Measurements from ENCODE around the gene RANBP3.

RANBP3 gene

GRCh38 chr19:5925830-5926427 lies 52.0 kb downstream of the RANBP3 start:
- no peak overlapping the region for H3K4me3 ChIP-seq (ENCODE audit: low read depth, low read length)
- no peak overlapping the region for H3K4ac ChIP-seq (ENCODE audit: low read depth, low read length)
- no peak overlapping the region for H4K91ac ChIP-seq (ENCODE audit: low read depth, low read length)
- no peak overlapping the region for H2BK12ac ChIP-seq (ENCODE audit: low read length)
- DNase-seq: no peak
- H3K79me1 ChIP-seq (ENCODE audit: low read length): no peaks in the 10 kb centered on the region
- no peak overlapping the region for H2BK120ac ChIP-seq (ENCODE audit: insufficient read depth, low read length, poor library complexity)
- H3K27ac ChIP-seq (ENCODE audit: low read depth, low read length): no peak overlapping the region
- no peak overlapping the region for H2AK5ac ChIP-seq (ENCODE audit: low read length)
- H2AFZ ChIP-seq (ENCODE audit: insufficient read depth, low read length, poor library complexity): no peak overlapping the region
- no CpG with 5 or more reads among the region's 18 CpGs for WGBS (ENCODE audit: extremely low coverage, insufficient coverage, insufficient read length)
- H4K12ac ChIP-seq (ENCODE audit: low read depth, low read length): no peak overlapping the region
- H3K36me3 ChIP-seq (ENCODE audit: control insufficient read depth in 1 of 2, insufficient read depth in 2 of 2, low read length in 2 of 2): peaks cover 86 to 89% of the 10 kb centered on the region in 2 experiments
- no peak overlapping the region for H3K4me2 ChIP-seq (ENCODE audit: low read length)
- no peak overlapping the region for H3K23ac ChIP-seq (ENCODE audit: low read length)
- no peak overlapping the region for H4K8ac ChIP-seq (ENCODE audit: low read depth, low read length)
- H3K4me1 ChIP-seq (ENCODE audit: control insufficient read depth in 1 of 2, insufficient read depth in 2 of 2, low read length in 2 of 2): no peaks in the 10 kb centered on the region
- H3K27me3 ChIP-seq (ENCODE audit: insufficient read depth, low read length): no peaks in the 10 kb centered on the region
- no peak overlapping the region for H2BK5ac ChIP-seq (ENCODE audit: low read depth, low read length, poor library complexity)
- no peak overlapping the region for H3K9ac ChIP-seq (ENCODE audit: low read length)
- H3K9me3 ChIP-seq (ENCODE audit: insufficient read depth, low read depth, low read length): no peaks in the 10 kb centered on the region
- H3K18ac ChIP-seq (ENCODE audit: low read length): no peak overlapping the region
- H3K79me2 ChIP-seq (ENCODE audit: control insufficient read depth, insufficient read depth, low read length, poor library complexity): no peaks in the 10 kb centered on the region
- no peak overlapping the region for H3K14ac ChIP-seq (ENCODE audit: low read length)

GRCh38 chr19:5923356-5923755 lies 54.6 kb downstream of the RANBP3 start:
- Histone ChIP-seq H3K23ac (ENCODE audit: low read length) (no peak overlapping the region), H4K12ac (ENCODE audit: low read depth, low read length) (no peak overlapping the region), H3K18ac (ENCODE audit: low read length) (no peak overlapping the region), H3K79me2 (ENCODE audit: control insufficient read depth, insufficient read depth, low read length, poor library complexity) (no peaks in the 10 kb centered on the region), H4K8ac (ENCODE audit: low read depth, low read length) (no peak overlapping the region), H4K91ac (ENCODE audit: low read depth, low read length) (no peak overlapping the region), H3K27ac (ENCODE audit: low read depth, low read length) (no peak overlapping the region), H3K4me2 (ENCODE audit: low read length) (no peak overlapping the region), H3K14ac (ENCODE audit: low read length) (no peak overlapping the region), H3K4me1 (ENCODE audit: control insufficient read depth in 1 of 2, insufficient read depth in 2 of 2, low read length in 2 of 2) (no peaks in the 10 kb centered on the region), H3K9me3 (ENCODE audit: insufficient read depth, low read depth, low read length) (no peaks in the 10 kb centered on the region), H2BK120ac (ENCODE audit: insufficient read depth, low read length, poor library complexity) (no peak overlapping the region), H3K79me1 (ENCODE audit: low read length) (no peaks in the 10 kb centered on the region), H2AK5ac (ENCODE audit: low read length) (no peak overlapping the region), H3K4ac (ENCODE audit: low read depth, low read length) (no peak overlapping the region), H2BK12ac (ENCODE audit: low read length) (no peak overlapping the region), H3K27me3 (ENCODE audit: insufficient read depth, low read length) (no peaks in the 10 kb centered on the region), H2BK5ac (ENCODE audit: low read depth, low read length, poor library complexity) (no peak overlapping the region), H3K9ac (ENCODE audit: low read length) (no peak overlapping the region), H3K36me3 (ENCODE audit: control insufficient read depth in 1 of 2, insufficient read depth in 2 of 2, low read length in 2 of 2) (peaks cover 80 to 85% of the 10 kb centered on the region in 2 experiments), H3K4me3 (ENCODE audit: low read depth, low read length) (no peak overlapping the region), H2AFZ (ENCODE audit: insufficient read depth, low read length, poor library complexity) (no peak overlapping the region)
- DNase-seq: no peak
- WGBS (ENCODE audit: extremely low coverage, insufficient coverage, insufficient read length): no CpG with 5 or more reads among the region's 16 CpGs

- Histone ChIP-seq H3K18ac (ENCODE audit: low read length) (no peak overlapping the region), H2BK12ac (ENCODE audit: low read length) (no peak overlapping the region), H2AK5ac (ENCODE audit: low read length) (no peak overlapping the region), H3K4ac (ENCODE audit: low read depth, low read length) (no peak overlapping the region), H3K4me2 (ENCODE audit: low read length) (no peak overlapping the region), H3K14ac (ENCODE audit: low read length) (no peak overlapping the region), H3K23ac (ENCODE audit: low read length) (no peak overlapping the region), H3K27ac (ENCODE audit: low read depth, low read length) (no peak overlapping the region), H3K27me3 (ENCODE audit: insufficient read depth, low read length) (no peaks in the 10 kb centered on the region), H3K79me1 (ENCODE audit: low read length) (no peaks in the 10 kb centered on the region), H4K12ac (ENCODE audit: low read depth, low read length) (no peak overlapping the region), H3K9me3 (ENCODE audit: insufficient read depth, low read depth, low read length) (no peaks in the 10 kb centered on the region), H2AFZ (ENCODE audit: insufficient read depth, low read length, poor library complexity) (no peak overlapping the region), H4K91ac (ENCODE audit: low read depth, low read length) (no peak overlapping the region), H3K9ac (ENCODE audit: low read length) (no peak overlapping the region), H2BK120ac (ENCODE audit: insufficient read depth, low read length, poor library complexity) (no peak overlapping the region), H3K4me3 (ENCODE audit: low read depth, low read length) (no peak overlapping the region), H4K8ac (ENCODE audit: low read depth, low read length) (no peak overlapping the region), H3K4me1 (ENCODE audit: control insufficient read depth in 1 of 2, insufficient read depth in 2 of 2, low read length in 2 of 2) (no peaks in the 10 kb centered on the region), H3K36me3 (ENCODE audit: control insufficient read depth in 1 of 2, insufficient read depth in 2 of 2, low read length in 2 of 2) (peaks cover 79 to 85% of the 10 kb centered on the region in 2 experiments), H3K79me2 (ENCODE audit: control insufficient read depth, insufficient read depth, low read length, poor library complexity) (no peaks in the 10 kb centered on the region), H2BK5ac (ENCODE audit: low read depth, low read length, poor library complexity) (no peak overlapping the region)
- no peak for DNase-seq
- no CpG with 5 or more reads among the region's 12 CpGs for WGBS (ENCODE audit: extremely low coverage, insufficient coverage, insufficient read length)
Observed at GRCh38 chr19:5922161-5922545, 55.8 kb downstream of the RANBP3 start.

DNA sequence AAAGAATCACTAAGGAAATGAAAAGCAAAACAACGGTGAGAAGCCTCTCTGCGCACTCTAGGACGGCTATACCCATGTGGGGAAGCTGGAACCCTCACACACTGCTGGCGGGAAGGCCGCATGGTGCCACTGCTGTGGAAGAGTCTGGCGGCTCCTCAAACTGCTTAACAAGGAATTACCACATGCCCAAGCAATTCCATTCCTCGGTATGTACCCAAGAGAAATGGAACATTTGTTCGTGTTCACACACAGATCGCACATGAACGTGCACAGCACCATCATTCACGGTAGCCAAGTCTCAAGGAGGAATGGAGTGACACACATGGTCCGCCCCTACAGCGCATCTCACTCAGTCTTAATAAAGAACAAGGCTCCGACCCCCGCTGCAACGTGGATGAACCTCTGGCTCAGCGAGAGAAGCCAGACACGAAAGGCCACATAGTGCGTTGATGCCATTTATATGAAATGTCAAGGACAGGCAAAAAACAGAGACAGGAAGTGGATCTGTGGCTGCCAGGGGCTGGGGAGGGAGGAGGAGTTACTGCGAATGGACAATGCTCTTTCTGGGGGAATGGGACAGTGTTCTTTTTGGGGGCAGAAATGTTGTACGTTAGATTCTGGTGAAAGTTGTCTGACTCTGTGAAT lies 56.3 kb downstream of the RANBP3 start:
- no peaks in the 10 kb centered on the region for H3K27me3 ChIP-seq (ENCODE audit: insufficient read depth, low read length)
- no peak overlapping the region for H3K4me2 ChIP-seq (ENCODE audit: low read length)
- no peak overlapping the region for H4K91ac ChIP-seq (ENCODE audit: low read depth, low read length)
- H3K4me1 ChIP-seq (ENCODE audit: control insufficient read depth in 1 of 2, insufficient read depth in 2 of 2, low read length in 2 of 2): peaks cover 0 to under 1% of the 10 kb centered on the region in 2 experiments
- no peak overlapping the region for H3K4ac ChIP-seq (ENCODE audit: low read depth, low read length)
- no peak overlapping the region for H2AFZ ChIP-seq (ENCODE audit: insufficient read depth, low read length, poor library complexity)
- H3K79me2 ChIP-seq (ENCODE audit: control insufficient read depth, insufficient read depth, low read length, poor library complexity): no peaks in the 10 kb centered on the region
- H4K12ac ChIP-seq (ENCODE audit: low read depth, low read length): no peak overlapping the region
- H3K9ac ChIP-seq (ENCODE audit: low read length): no peak overlapping the region
- DNase-seq: no peak
- no peak overlapping the region for H2BK12ac ChIP-seq (ENCODE audit: low read length)
- no peaks in the 10 kb centered on the region for H3K79me1 ChIP-seq (ENCODE audit: low read length)
- peaks cover 79 to 85% of the 10 kb centered on the region in 2 experiments for H3K36me3 ChIP-seq (ENCODE audit: control insufficient read depth in 1 of 2, insufficient read depth in 2 of 2, low read length in 2 of 2)
- H3K9me3 ChIP-seq (ENCODE audit: insufficient read depth, low read depth, low read length): no peaks in the 10 kb centered on the region
- H3K14ac ChIP-seq (ENCODE audit: low read length): no peak overlapping the region
- no CpG with 5 or more reads among the region's 21 CpGs for WGBS (ENCODE audit: extremely low coverage, insufficient coverage, insufficient read length)
- H4K8ac ChIP-seq (ENCODE audit: low read depth, low read length): no peak overlapping the region
- no peak overlapping the region for H3K4me3 ChIP-seq (ENCODE audit: low read depth, low read length)
- H2BK5ac ChIP-seq (ENCODE audit: low read depth, low read length, poor library complexity): no peak overlapping the region
- H3K18ac ChIP-seq (ENCODE audit: low read length): no peak overlapping the region
- H3K23ac ChIP-seq (ENCODE audit: low read length): no peak overlapping the region
- H2BK120ac ChIP-seq (ENCODE audit: insufficient read depth, low read length, poor library complexity): no peak overlapping the region
- no peak overlapping the region for H3K27ac ChIP-seq (ENCODE audit: low read depth, low read length)
- H2AK5ac ChIP-seq (ENCODE audit: low read length): no peak overlapping the region

Measured in trophoblast cell (in vitro differentiated cells and primary cell).